Renal cortical epithelial cell (primary cell): ENCODE results near the gene CNDP1. TPM values are rescaled to one million over a fixed set of nuclear protein-coding genes. Genes with fewer than 3 reads are reported as not detected.

Experiments
- DNase-seq: peaks from one replicate; pipeline ENCODE4 v3.0.0-alpha.2; 2011; ENCODE audit warnings: low read depth
- total RNA-seq: library from RNA; depleted of rRNA; stranded (reverse); fragments of >200 nt; gene quantifications from 2 replicates; pipeline ENCODE4 v1.2.3, GENCODE V29; 2014

Gene CNDP1
- total RNA-seq, 1 donor from 2014 or later, result 0.05 TPM

DNA sequence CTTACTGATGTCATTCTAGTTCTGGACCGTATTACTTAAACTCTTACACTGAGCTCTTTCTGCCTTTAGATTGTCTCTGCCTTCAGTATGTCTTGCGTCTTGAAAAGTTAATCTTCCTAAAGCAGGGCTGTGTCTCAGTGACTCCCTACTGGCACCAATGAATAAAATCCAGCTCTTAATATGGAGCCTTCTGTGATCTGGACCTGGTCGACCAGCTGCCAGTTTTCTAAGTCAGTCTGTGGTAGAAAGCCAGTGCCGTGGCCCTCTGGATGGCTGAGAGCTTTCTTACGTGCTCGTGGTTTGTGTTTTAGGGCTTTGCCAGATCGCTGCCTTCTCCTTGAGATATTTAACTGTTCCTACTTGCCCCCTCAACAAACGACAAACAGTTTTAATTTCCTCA, 90.2 kb downstream of the CNDP1 start:
- no peak for DNase-seq

DNA sequence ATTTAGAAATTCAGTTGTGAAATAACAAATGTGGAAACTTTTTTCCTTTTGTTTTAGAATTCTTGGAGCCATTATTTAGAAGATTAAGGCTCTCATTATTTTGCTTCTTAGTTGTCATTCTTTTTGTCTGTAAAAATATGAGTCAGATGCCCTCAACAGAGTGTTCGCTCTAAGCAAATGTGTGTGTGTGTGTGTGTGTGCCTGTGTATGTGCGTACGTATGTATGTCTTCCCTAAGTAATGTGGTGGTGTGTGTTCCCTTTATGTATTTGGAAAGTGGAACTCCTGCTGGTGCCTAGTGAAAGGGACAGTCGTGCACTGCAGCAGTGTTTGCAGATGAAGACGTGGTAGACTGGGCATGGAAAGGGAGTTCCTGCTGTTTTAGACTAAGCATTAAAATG, 90.9 kb downstream of the CNDP1 start:
- DNase-seq, result no peak

DNA sequence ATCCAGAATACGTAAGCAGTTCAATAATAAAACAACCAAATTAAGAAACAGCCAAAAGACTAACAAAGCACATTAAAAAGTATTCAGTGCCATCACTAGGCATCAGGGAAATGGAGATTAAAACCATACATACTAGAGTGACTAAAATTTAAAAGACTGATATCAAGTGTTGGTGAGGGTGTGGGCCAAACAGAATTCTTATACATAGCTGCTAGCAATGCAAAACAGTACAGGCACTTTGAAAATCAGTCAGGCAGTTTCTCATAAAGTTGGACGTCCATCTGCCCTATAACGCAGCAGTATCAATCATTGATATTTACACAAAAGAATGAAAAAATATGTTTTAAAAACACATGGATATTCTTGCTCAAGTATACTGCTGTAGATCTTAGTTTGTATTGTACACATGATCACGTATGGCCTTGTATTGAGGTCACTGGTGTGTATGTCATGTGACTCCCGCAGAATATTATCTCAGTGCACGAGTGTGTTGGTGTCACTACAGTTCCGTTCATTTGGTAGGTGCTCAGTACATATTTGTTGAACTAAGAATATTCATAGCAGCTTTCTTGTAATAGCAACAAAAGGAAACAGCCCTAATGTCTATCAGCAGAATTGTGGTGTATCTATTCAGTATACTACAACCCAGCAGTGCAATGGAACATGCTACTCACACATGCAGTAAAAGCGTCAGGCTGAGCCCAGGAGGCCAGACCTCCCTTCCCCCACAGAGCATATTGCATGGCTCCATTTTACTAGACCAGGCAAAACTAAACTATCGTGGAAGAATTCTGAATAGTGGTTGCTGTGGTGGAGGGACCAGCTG, 92.0 kb downstream of the CNDP1 start:
- DNase-seq, result no peak

DNA sequence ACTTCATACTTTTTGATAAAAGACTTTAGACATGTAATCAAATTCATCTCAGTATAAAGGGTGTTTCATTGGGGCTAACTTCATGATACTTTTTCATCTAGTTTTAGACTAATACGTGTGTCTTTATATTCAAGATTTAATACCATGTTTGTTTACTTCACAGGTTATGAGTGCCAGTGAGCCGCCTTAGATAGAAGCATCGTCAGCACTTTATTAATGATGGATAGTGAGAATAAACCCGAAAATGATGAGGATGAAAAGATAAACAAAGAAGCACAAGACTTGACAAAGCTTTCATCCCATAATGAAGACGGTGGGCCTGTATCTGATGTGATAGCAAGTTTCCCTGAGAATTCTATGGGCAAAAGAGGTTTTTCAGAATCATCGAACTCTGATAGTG, 96.5 kb downstream of the CNDP1 start:
- no peak for DNase-seq

DNA sequence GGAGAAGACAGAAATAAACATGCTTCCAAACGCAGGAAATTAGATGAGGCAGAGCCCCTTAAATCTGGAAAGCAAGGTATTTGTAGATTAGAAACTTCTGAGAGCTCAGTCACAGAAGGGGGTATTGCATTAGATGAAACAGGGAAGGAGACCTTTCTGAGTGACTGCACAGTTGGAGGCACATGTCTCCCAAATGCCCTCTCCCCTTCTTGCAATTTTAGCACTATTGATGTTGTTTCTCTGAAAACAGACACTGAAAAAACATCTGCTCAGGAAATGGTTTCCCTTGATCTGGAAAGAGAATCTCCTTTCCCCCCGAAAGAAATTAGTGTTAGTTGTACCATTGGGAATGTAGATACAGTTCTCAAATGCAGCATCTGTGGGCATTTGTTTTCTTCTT, 96.9 kb downstream of the CNDP1 start:
- DNase-seq, result no peak

DNA sequence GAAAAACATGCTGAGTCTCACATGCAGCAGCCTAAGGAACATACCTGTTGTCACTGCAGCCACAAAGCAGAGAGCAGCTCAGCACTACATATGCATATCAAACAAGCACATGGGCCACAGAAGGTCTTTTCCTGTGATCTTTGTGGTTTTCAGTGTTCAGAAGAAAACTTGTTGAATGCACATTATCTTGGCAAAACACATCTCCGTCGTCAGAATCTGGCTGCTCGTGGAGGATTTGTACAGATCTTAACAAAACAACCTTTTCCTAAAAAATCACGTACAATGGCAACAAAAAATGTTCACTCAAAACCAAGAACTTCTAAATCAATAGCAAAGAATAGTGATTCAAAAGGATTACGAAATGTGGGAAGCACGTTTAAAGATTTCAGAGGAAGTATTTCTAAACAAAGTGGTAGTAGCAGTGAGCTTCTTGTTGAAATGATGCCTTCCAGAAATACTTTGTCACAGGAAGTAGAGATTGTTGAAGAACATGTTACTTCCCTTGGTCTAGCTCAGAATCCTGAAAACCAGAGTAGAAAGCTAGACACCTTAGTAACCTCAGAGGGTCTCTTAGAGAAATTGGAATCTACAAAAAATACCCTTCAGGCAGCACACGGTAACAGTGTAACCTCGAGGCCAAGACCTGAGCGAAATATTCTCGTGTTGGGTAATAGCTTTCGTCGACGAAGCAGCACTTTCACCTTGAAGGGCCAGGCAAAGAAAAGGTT, 97.5 kb downstream of the CNDP1 start:
- no peak for DNase-seq

DNA sequence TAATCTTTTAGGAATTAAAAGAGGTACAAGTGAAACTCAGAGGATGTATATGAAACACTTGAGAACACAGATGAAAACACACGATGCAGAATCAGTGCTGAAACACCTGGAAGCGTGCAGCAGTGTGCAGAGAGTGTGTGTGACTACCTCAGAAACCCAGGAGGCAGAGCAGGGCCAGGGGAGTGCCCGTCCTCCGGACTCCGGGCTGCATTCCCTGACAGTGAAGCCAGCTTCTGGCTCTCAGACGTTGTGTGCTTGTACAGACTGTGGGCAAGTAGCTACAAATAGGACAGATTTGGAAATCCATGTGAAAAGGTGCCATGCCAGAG, 98.0 kb downstream of the CNDP1 start:
- no peak for DNase-seq

DNA sequence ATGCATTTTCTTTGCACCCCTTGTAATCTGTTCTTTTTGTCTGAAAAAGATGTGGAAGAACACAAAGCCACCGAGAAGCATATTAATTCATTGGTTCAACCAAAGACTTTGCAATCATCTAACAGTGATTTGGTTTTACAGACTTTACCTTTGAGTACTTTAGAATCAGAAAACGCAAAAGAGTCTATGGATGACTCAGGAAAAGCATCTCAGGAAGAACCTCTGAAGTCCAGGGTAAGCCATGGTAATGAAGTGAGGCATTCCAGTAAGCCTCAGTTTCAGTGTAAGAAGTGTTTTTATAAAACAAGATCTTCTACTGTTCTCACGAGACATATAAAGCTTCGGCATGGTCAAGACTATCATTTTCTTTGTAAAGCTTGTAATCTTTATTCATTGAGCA, 98.6 kb downstream of the CNDP1 start:
- no peak for DNase-seq

DNA sequence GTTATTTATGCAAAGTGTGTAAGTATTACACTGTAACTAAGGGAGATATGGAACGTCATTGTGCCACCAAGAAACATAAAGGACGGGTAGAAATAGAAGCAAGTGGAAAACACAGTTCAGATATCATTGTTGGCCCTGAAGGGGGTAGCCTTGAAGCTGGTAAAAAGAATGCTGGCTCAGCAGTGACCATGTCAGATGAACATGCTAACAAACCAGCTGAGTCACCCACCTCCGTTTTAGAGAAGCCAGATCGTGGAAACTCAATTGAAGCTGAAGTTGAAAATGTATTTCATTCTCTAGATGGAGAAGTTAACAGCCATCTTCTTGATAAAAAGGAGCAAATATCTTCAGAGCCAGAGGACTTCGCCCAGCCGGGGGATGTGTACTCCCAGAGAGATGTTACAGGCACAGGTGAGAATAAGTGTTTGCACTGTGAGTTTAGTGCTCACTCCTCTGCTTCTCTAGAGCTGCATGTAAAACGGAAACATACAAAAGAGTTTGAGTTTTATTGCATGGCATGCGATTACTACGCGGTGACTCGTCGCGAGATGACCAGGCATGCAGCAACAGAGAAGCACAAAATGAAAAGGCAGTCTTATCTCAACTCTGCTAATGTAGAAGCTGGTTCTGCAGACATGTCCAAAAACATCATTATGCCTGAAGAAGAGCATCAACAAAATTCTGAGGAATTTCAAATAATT, 99.5 kb downstream of the CNDP1 start:
- no peak for DNase-seq

DNA sequence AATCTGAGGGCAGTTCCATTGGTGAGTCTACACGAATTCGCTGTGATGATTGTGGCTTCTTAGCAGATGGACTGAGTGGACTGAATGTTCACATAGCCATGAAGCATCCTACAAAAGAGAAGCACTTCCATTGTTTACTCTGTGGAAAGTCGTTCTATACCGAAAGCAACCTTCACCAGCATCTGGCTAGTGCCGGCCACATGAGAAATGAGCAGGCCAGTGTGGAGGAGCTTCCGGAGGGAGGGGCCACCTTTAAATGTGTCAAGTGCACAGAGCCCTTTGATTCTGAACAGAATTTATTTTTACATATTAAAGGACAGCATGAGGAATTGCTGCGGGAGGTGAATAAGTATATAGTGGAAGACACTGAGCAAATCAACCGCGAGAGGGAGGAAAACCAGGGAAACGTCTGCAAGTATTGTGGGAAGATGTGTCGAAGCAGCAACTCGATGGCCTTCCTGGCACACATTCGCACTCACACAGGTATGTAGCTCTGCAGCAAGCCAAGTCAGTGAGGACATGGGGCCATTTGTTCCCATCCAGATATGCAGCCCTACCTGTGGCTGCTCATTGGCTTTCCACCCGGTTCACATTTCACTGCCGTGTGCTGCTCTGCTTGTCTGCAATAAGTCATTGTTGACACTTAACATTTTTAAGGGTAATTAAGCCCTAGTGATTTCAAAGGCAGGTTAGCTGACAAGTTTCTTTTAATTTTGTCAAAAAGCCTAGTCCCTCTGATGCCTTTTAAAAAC, 101.1 kb downstream of the CNDP1 start:
- no peak for DNase-seq

Other genes starting within 250 kb of the CNDP1 start
- 163 and 256 TPM in 2 replicates for gene CYB5A, start 242.5 kb upstream of the CNDP1 start, total RNA-seq
- gene C18orf63, start 218.7 kb upstream of the CNDP1 start, total RNA-seq, result not detected in 2 replicates
- gene DIPK1C, start 77.2 kb upstream of the CNDP1 start, total RNA-seq, result not detected in 2 replicates
- 467 and 835 TPM in 2 replicates for gene CNDP2, start 38.1 kb upstream of the CNDP1 start, total RNA-seq
- 10.1 and 23.8 TPM in 2 replicates for gene ZNF407, start 63.4 kb downstream of the CNDP1 start, total RNA-seq